Epithelial cell of esophagus (primary cell): ENCODE measurements around the gene ANKFY1.

Experiments
- DNase-seq: peaks from one replicate; pipeline ENCODE4 v3.0.0; 2010; ENCODE audit warnings: low read depth
- H3K4me3 ChIP-seq: 2 replicates; pipeline ENCODE4 v1.5.1; 2011; ENCODE audit warnings: mild to moderate bottlenecking, low read length, control low read depth
- CTCF ChIP-seq: IDR thresholded peaks from 2 replicates; pipeline ENCODE4 v1.5.1; 2011; ENCODE audit warnings: low read depth, mild to moderate bottlenecking, low read length, control low read depth, inconsistent platforms; ENCODE audit not compliant: insufficient read depth; ENCODE audit errors: missing control alignments

Gene ANKFY1

DNA sequence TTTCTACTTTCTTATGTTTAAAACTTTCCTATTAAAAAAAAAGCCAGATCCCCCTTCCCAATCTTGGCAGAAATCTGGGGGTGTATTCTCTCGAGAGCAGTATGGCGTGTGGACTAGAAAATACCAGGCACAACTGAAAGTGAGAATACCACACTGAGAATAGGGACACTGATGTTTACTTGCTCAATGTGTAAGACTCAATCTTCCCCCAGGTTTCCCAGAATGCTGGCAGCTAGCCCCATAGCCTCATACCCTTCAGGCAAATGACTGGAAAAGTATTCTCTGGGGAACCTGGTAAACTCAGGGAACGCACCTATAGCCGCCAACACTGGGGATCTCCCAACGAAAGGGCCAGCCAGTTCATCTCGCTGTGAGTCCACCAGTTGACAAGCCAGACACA lies 136.2 kb downstream of the ANKFY1 start:
- no peak for DNase-seq
- no peak overlapping the region for H3K4me3 ChIP-seq
- TF ChIP-seq CTCF: no peak

DNA sequence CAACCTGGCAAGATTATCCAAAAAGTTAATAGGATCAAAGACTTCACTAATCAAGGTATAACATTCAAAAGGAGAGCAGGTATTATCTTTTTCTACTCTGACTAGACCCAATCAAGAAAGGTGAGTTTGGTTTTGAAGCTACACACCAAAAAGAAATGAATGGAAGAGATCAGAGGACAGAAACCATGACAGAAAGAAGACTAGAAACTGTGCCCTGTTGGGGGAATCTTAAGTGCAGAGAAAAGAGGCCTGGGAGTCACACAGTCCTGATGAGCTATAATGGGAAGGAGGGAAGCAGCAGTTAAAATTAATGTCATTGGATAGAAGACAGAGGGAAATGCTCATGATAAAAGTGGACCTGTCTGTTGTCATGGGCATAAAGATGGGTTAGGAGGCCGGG lies 138.2 kb downstream of the ANKFY1 start:
- no peak overlapping the region for H3K4me3 ChIP-seq
- no peak for DNase-seq
- no peak for TF ChIP-seq CTCF

DNA sequence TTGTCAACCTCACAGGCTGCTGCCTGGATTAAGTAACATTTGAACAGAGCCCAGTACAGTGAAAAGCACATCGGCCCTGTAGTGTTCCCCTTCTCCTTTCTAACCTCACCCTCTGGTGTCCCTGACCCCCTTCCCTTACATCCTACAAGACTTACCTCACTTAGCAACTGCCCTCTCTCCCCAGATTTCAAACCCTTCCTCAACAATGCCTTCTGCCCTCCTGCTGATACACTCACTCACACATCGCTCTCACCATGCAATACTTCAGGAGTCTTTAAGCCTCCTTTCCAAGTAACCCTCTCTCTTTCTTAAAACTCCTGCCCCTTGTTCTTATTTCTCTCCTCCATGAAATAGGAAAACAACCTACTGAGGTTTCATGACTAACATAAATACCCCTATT lies 138.8 kb downstream of the ANKFY1 start:
- DNase-seq: no peak
- TF ChIP-seq CTCF: no peak
- H3K4me3 ChIP-seq: no peak overlapping the region

GRCh38 chr17:4120332-4120731 lies 143.4 kb downstream of the ANKFY1 start:
- TF ChIP-seq CTCF: no peak
- no peak overlapping the region for H3K4me3 ChIP-seq
- DNase-seq: no peak

DNA sequence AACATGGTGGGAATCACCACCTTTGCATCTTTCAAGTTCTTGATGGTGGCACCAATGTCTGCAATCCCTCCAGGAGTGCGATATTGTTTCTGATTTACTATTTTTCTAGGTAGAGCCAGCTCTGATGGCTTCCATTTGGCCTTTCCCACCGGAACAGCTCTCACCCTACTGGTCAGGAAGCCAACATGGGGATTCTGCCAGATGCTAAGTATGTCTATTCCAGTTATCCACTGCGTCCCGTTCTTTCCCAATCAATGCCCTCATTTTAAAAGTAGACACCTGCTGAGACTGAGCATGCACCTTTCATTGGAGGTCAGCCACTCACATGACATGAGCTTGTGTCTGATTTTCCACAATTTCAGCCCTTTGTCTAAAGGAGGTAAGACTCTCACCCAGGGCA lies 144.5 kb downstream of the ANKFY1 start:
- DNase-seq: no peak
- no peak for TF ChIP-seq CTCF
- no peak overlapping the region for H3K4me3 ChIP-seq

- TF ChIP-seq CTCF: no peak
- DNase-seq: no peak
- no peak overlapping the region for H3K4me3 ChIP-seq
Measured at GRCh38 chr17:4118015-4118743, 145.6 kb downstream of the ANKFY1 start.

DNA sequence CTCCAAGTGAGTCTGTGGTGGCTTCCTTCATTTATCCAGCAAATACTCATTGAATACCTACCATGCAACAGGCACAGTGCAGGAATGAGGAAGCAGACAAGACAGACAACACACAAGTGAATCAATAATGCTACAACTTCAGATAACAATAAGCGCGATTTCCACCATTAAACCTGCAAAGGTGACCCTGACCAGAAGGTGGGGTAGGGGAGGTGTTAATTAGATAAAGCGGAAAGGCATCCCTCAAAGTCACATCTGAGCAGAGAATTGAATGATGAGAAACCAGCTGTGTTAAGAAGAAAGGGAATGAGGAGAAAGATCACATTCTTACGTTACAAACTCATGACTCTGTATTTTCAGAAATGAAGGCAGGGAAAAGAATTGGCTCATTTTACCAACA lies 147.3 kb downstream of the ANKFY1 start:
- DNase-seq: no peak
- no peak for TF ChIP-seq CTCF
- H3K4me3 ChIP-seq: no peak overlapping the region
